RWPE1 (cell line): ENCODE results near the gene RXRA.
A peak's percentile ranks its signal among the peaks of the same experiment; 100 is the strongest.

ENCODE experiments used
- CTCF ChIA-PET: fragments of 350-600 bp; sonication (Branson Sonifier 250); formaldehyde crosslinking; extraction: SDS; loops from one replicate; lab custom pipeline; 2021; lab: Yijun Ruan, JAX
- POLR2A ChIA-PET: fragments of 400-600 bp; formaldehyde crosslinking; extraction: SDS; loops from one replicate; lab custom pipeline; 2020; ENCODE audit warnings: antibody characterized with exemption; ENCODE audit not compliant: low non-redundant PET; lab: Yijun Ruan, JAX
- DNase-seq: peaks from one replicate; pipeline ENCODE4 v3.0.0; 2012; ENCODE audit warnings: low spot score
- H3K27ac ChIP-seq: fragments of 450-650 bp; 2 replicates; pipeline ENCODE4 v1.5.1; 2017
- TF ChIP-seq, protein P1 (sequence below): fragments of 450-650 bp; conservative IDR thresholded peaks from 2 replicates; pipeline ENCODE4 v1.5.1; 2017; ENCODE audit warnings: low read depth, mild to moderate bottlenecking

The RXRA gene

DNA sequence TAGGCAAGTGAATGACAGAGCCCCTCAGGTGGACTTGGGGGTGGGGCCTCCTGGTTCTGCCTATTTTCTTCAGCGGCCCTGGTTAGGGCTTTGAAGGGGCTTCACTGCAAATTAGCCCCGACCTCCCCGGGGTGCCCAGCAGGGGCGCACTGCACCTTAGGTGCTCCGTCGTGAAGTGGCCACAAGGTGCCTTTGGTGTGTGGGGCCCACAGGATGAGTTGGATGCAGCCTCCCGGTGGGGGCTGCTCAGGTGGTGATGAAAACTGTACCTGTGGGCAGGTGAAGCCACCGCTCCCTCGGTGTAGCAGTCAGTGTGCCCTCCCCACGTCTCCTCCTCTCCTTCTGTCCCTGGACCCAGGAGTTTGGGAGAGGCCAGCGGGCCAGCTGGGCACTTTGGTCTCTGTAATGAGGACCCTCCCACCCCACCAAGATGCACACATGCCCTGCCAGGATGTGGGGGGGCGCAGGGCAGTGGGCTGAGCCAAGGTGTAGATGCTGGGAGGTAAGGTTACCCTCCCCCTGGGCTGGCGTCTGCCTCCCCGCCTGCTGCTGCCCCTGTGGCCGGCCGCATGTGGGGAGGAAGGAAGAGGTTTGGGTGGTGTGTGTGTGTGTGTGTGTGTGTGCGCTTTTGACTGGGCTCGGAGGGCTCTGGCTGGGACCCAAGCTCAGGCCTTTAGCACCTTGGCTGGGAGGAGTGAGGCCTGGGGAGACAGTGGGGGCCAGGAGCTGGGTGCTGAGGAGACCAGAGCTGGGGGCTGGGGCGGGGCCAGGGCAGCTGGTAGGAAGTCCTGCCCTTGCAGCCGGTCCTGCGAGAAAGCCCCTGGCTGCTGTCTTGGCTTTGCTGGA, 55.6 kb downstream of the RXRA start:
- peak overlapping the region; percentile 99 for H3K27ac ChIP-seq
- POLR2A ChIA-PET, result no interaction called here
- no peak for DNase-seq
- TF ChIP-seq, protein P1, sequence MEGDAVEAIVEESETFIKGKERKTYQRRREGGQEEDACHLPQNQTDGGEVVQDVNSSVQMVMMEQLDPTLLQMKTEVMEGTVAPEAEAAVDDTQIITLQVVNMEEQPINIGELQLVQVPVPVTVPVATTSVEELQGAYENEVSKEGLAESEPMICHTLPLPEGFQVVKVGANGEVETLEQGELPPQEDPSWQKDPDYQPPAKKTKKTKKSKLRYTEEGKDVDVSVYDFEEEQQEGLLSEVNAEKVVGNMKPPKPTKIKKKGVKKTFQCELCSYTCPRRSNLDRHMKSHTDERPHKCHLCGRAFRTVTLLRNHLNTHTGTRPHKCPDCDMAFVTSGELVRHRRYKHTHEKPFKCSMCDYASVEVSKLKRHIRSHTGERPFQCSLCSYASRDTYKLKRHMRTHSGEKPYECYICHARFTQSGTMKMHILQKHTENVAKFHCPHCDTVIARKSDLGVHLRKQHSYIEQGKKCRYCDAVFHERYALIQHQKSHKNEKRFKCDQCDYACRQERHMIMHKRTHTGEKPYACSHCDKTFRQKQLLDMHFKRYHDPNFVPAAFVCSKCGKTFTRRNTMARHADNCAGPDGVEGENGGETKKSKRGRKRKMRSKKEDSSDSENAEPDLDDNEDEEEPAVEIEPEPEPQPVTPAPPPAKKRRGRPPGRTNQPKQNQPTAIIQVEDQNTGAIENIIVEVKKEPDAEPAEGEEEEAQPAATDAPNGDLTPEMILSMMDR, result no peak; the same call in 1 of the 2 replicates
- CTCF ChIA-PET, result interaction anchor here (0.6 to 1.0 kb wide), 3 partner anchors 28 to 212 kb away, joined by 3 read pairs; no protein-coding TSS in a partner anchor

DNA sequence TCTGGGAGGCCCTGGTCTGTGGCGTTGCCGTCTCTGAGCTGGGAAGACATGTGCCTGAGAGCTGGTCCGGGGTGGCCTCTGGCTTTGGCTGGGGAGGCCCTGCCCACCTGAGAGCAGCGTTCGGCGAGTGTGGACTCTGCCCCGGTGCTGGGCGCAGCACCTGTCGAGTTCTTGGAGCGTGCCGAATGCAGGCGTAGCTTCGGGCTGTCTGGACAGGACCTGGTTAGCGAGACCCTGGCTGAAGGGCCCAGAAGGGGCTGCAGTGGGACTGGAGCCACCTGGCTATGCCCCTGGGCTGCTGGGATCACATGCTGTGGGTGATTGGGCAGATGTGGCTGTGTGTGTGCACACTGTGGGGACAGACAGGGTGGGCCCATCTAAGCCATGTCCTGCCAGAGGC, 56.5 kb downstream of the RXRA start:
- TF ChIP-seq, protein P1, result no peak
- H3K27ac ChIP-seq, result peak overlapping the region; percentile 99
- DNase-seq, result no peak
- POLR2A ChIA-PET, result no interaction called here
- CTCF ChIA-PET, result interaction anchor here (0.6 to 1.8 kb wide), 2 partner anchors 16 to 65 kb away, joined by 3 to 4 read pairs; no protein-coding TSS in a partner anchor

DNA sequence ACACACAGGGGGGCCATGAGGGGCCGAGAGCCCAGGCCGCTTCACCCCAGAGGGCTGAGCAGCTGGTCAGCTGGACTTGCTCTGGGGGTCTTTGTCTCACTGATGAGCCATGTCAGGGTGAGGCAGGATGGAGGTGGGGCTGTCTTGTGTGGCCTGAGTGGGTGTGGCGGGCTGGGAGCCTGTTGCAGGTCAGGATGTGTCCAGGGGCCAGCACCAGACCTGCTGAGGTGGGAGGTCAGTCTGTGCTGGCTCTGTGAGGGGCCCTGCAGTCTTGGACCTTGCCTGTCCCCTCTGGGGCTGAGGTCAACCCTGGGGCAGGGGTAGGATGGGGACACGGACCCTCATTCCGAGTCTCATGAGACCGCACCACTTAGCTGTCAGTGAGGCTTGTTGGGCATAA, 56.9 kb downstream of the RXRA start:
- H3K27ac ChIP-seq, result peak overlapping the region; percentile 99
- no peak for DNase-seq
- TF ChIP-seq, protein P1, result no peak
- CTCF ChIA-PET, result interaction anchor here (0.6 to 1.8 kb wide), 3 partner anchors 16 to 54 kb away, joined by 3 to 4 read pairs (median 3); no protein-coding TSS in a partner anchor
- POLR2A ChIA-PET, result no interaction called here

DNA sequence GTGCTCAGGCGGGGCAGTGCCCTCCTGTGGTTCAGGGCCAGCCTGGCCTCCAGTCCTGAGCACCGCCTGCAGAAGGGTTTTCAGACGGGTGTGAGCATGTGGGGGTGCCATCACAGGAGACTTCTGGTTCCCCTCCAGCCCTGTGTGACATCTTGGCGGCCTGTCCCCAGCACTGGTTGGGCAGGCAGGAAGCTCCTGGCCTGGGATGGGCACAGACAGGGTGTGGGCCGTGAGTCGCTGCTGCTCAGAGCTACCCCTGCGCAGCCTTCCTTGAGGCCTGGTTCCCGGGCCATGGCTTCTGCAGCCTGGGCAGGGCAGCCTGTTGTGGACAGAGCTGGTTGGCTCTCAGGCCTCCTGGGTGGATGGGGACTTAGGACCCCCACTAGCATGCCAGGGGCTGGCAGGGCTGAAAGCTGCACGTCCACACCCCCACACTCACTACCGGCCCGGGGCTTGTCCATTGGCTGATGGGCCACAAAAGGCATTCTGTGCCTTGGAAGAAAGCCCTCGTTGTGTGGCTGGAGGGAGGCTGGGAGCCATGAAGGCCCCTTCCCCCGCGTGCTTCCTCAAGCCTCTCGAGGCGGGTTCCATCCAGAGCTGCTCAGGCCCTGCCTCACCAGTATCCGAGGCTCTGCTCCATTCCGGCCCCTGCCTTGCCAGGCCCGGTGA, 58.7 kb downstream of the RXRA start:
- CTCF ChIA-PET, result interaction anchor here (0.6 to 1.0 kb wide), 5 partner anchors 11 to 31 kb away, joined by 3 to 6 read pairs (median 3); no protein-coding TSS in a partner anchor
- no peak for DNase-seq
- POLR2A ChIA-PET, result no interaction called here
- TF ChIP-seq, protein P1, result no peak
- H3K27ac ChIP-seq, result peak overlapping the region; percentile 99

DNA sequence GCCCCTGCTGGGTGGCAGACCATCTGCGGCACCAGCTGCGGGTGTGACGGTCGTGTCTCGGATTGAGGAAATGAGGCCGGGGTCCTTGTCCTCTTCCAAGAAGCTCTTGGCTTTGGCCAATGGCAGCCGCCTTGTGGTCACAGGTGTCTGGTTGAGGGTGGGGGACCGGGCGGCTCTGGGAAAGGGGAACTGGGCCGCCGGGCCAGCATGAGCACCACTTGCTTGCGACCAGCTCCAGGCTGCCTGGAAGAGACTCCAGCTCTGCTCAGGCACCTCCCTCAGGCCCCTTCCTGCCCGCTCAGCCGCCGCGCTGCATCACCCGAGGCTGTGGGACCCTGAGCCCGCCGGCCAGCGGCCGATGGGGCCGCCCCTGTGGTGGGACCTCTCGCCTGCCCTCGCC, 59.7 kb downstream of the RXRA start:
- TF ChIP-seq, protein P1, result no peak
- no peak for DNase-seq
- peak overlapping the region; percentile 99 for H3K27ac ChIP-seq
- ChIA-PET POLR2A (interaction anchor here (0.6 kb wide), 1 partner anchor 17 kb away, joined by 3 read pairs; no protein-coding TSS in a partner anchor), CTCF (interaction anchor here (0.8 kb wide), 1 partner anchor 10 kb away, joined by 6 read pairs; no protein-coding TSS in a partner anchor)
